Measurements from ENCODE around the gene SLC44A3. TPM values are rescaled to one million over a fixed set of nuclear protein-coding genes. Genes with fewer than 3 reads are reported as not detected.

Gene SLC44A3
- total and polyA plus RNA-seq, 11 donors: 1.3 to 8.8 (median 5.8) TPM

GRCh38 chr1:94840808-94841207 is 20.7 kb downstream of the SLC44A3 start:
- DNase-seq: no peak
- no peak overlapping the region for H3K4me3 ChIP-seq
- H3K27ac ChIP-seq: no peak overlapping the region
- intact Hi-C loops (cut with DNase I): no loop called here
- no peaks in the 10 kb centered on the region for H3K27me3 ChIP-seq
- peaks cover 0 to 7% (median 0%) of the 10 kb centered on the region in 12 donors for H3K4me1 ChIP-seq
- ATAC-seq: no peak
- TF ChIP-seq POLR2A (IDR thresholded peaks at IDR 0.05): no peak
- TF ChIP-seq CTCF (IDR thresholded peaks at IDR 0.05): no peak
- no peaks in the 10 kb centered on the region for H3K9me3 ChIP-seq
- H3K36me3 ChIP-seq: no peaks in the 10 kb centered on the region
- 96 to 99% (median 98%) methylated on average over 5 of the region's 5 CpGs for WGBS, 4 donors

DNA sequence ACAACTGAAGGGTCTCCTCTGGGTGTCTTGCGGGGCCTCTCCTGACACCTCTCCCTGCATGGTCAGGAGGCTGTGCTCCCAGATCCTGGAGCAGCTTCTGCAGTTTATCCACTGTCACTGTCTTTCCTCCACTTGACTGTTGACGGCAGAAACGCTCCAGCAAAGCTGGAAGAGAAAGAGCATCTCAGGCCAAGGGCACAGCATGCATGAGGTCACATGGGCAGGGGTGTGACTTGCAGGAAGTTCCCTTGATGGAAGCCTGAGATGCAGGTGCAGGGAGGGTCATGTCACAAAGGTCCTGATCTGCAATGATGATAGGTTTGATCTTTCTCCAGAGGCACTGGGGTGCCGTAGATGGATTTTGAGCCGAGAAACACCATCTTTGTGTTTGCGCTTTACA is 23.3 kb downstream of the SLC44A3 start:
- peak in 1 of 5 donors; percentile 59 for DNase-seq
- no peaks in the 10 kb centered on the region for H3K9me3 ChIP-seq
- no peaks in the 10 kb centered on the region for H3K27me3 ChIP-seq
- peaks cover 0 to 7% (median 0%) of the 10 kb centered on the region in 12 donors for H3K4me1 ChIP-seq
- 64 to 72% (median 69%) methylated on average over 6 of the region's 6 CpGs for WGBS, 4 donors
- H3K36me3 ChIP-seq: no peaks in the 10 kb centered on the region
- peak overlapping the region in 1 of 12 donors; percentile 33 for H3K27ac ChIP-seq
- peak in 2 of 4 donors; percentile 23 to 69 for ATAC-seq
- intact Hi-C loops (cut with DNase I): no loop called here
- H3K4me3 ChIP-seq: no peak overlapping the region
- TF ChIP-seq POLR2A (IDR thresholded peaks at IDR 0.05) (no peak), CTCF (IDR thresholded peaks at IDR 0.05) (no peak)

- intact Hi-C loops (cut with DNase I): loop anchor here in 1 of 10 donors (2.0 kb wide), 1 partner anchor 19 kb away; no protein-coding TSS in a partner anchor
- Histone ChIP-seq H3K4me3 (no peak overlapping the region), H3K36me3 (no peaks in the 10 kb centered on the region), H3K4me1 (peaks cover 0 to 8% (median 0%) of the 10 kb centered on the region in 12 donors), H3K27ac (no peak overlapping the region), H3K27me3 (no peaks in the 10 kb centered on the region), H3K9me3 (no peaks in the 10 kb centered on the region)
- ATAC-seq (no peak), DNase-seq (no peak)
- TF ChIP-seq POLR2A (IDR thresholded peaks at IDR 0.05) (no peak), CTCF (IDR thresholded peaks at IDR 0.05) (no peak)
- 67 to 79% (median 70%) methylated on average over 4 of the region's 4 CpGs for WGBS, 4 donors
Measured at GRCh38 chr1:94843846-94844245, 23.7 kb downstream of the SLC44A3 start.

DNA sequence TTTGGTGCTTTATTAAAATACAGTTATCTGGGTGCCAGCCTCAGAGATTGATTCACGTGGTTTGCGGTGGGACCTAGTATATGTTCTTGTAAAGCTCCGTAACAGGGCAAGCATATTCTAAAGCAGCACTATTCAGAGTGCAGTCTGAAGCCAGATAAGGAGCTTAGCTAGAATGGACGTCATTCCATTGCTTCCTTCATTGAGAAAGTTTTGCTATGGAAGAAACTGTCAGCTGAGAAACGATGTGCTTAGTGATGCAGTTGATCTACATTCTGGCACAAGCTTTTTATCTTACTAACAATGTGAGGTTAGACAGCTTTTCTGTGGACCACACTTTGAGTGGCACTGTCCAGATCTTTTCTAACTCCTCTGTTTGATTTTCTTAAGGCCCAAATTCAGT is 26.2 kb downstream of the SLC44A3 start:
- 58 to 80% (median 66%) methylated on average over 5 of the region's 5 CpGs for WGBS, 4 donors
- DNase-seq: no peak
- Histone ChIP-seq H3K27ac (peak overlapping the region in 1 of 12 donors; percentile 20), H3K4me1 (peaks cover 0 to 13% (median 1%) of the 10 kb centered on the region in 12 donors), H3K27me3 (no peaks in the 10 kb centered on the region), H3K36me3 (no peaks in the 10 kb centered on the region), H3K4me3 (no peak overlapping the region), H3K9me3 (no peaks in the 10 kb centered on the region)
- no peak for ATAC-seq
- TF ChIP-seq CTCF (IDR thresholded peaks at IDR 0.05): no peak
- TF ChIP-seq POLR2A (IDR thresholded peaks at IDR 0.05): no peak
- intact Hi-C loops (cut with DNase I): no loop called here

Measured in heart left ventricle (tissue), 16 donors.